ENCODE data around the gene C1QTNF6.

The C1QTNF6 gene

DNA sequence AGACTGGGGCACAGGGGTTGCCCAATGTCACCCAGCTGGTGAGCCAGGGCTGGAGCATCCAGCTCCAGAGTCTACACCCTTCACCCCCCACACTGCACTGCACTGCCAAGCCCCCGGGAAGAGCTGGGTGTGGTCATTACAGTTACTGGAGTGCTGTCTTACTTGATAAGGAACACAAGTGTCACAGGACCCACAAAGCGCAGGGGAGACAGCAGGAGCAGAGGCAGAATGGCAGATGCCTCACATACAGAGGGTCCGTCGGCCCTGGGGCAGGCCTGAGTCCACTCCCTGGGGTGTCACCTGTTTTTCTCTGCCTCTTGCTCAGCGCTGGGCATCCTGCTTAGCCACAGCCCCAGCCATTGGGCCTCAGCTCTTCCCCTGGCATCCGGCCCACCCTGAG, 46.1 kb downstream of the C1QTNF6 start:
- no peak for DNase-seq (ENCODE audit: low read depth)

DNA sequence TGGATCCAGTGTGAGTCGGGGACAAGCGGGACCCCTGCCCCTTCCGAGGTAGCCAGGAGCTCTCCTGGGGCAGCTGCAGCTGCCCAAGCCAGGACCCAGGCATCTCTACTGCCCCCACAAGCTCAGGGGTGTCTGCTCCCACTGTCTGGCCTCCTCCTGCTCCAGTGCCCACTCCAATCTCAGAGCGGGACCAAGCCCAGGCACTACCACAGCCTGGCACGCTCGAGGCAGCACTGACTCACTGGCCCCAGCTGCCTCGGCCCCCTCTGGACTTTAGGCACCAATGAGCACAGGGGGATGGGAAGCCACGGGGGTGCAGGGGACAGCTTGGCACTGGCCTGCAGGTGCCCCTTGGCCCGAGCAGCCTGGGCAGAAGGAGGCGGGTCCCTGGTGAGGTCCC, 46.6 kb downstream of the C1QTNF6 start:
- DNase-seq (ENCODE audit: low read depth), result no peak

DNA sequence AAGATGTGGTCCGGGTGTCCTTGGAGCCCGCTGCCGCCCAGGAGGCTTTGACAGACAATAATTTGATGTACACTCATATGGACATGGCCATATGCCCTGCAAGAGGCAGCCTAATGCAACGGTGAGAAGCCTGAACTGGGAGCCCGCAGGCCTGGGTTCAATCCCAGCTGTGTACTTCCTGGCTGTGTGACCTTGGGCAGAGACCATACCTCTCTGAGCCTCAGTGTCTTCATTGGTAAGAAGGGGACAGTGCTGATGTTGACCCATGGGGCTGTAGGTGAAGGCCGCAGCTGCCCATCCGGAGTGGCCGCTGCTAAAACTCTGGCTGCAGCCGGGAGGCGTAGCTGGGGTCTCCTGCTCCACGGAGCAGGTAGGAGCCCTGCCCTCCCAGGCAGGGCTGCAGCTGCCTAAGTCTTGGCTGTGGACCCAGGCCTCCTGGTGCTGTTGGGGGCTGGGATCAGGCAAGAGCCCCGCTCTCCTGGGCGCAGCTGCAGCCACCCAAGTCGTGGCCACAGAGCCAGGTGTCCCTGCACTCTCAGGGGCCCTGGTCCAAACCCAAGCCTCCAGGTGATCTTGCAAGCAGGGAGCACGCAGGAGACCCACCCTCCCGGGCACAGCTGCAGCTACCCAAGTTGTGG, 47.2 kb downstream of the C1QTNF6 start:
- no peak for DNase-seq (ENCODE audit: low read depth)

- no peak for DNase-seq (ENCODE audit: low read depth)
These were observed 48.3 kb downstream of the C1QTNF6 start for GRCh38 chr22:37139762-37140161.

DNA sequence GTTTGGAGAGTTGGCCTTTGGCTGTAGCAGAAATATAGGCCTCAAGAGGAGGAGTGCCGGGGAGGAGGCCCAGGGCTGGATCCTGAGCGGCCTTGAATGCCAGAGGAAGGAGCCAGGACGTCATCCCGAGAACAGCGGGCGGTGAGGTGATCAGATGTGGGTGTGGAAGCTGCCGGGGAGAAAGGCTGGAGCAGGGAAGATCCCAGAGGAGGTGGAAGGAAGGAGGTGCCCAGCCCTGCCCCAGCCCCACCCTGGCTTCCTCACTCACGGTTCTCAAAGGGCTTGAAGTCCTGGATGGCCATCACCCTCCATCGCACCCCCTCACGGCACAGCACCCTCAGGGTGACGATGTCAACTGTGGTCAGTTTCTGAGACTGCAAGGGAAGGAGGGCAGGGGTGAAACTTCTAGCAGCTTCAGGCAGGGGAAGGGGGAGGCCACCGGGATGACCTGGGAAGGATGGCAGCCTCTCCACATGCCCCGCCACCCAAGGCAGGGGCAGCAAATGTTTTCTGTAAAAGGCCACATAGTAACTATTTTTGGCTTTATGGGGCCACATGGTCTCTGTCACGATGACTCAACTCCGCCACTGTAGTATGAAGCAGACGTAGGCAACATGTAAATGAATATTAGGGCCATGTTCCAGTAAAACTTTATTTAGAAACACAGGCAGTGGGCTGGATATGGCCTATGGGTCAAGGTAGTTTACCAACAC, 49.0 kb downstream of the C1QTNF6 start:
- DNase-seq (ENCODE audit: low read depth), result no peak

DNA sequence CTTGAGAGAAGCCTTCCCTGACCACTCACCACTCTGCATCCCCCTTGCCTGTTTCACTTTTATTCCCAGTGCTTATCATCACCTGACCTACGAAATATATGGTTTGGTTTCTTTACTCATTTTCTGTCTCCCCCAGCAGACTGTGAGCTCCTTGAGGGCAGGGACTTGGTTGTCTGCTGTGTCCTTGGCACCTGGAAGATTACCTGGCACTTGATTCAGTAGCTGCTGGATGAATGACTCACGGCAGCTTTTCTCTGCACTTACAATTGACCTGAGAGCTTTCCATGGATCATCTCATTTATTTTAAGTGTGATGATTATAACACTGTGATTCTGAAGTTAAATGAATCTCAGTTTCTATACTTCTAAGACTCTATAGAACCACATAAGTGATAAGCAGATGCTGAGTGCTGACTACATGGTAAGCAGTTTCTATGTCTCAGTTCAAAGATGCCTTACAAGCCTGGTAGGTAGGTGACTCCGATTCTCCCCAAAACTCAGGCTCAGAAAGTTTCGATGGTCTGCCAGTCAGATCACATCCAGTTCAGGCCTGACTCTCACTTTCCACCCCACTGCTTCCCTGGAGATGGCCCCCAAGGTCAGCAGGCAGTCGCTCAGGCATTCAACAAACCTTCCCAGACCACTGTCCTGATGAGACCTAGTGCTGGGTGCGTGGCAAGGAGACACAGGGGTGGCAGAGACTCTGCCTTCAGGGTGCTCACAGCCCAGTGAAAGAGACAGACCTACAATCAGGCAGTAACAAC, 50.0 kb downstream of the C1QTNF6 start:
- no peak for DNase-seq (ENCODE audit: low read depth)

DNA sequence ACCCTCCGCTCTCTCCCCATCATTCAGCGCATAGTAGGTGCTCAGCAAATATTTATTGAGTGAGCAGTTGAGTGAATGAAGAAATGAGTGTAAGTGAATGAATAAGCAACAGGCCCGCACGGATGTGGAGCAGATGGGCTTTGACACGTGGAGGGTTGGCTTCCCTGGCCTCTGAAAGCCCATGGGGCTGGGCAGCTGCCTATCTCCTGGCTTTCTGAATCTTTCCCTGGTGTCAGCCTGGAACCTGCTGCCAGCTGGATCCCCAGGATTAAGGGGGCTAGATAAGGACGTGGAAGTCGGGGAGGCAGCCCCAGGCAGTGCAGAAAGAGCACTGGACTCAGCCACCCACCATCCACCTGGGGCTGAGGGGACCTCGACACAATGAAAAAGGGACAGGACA, 50.9 kb downstream of the C1QTNF6 start:
- no peak for DNase-seq (ENCODE audit: low read depth)

DNA sequence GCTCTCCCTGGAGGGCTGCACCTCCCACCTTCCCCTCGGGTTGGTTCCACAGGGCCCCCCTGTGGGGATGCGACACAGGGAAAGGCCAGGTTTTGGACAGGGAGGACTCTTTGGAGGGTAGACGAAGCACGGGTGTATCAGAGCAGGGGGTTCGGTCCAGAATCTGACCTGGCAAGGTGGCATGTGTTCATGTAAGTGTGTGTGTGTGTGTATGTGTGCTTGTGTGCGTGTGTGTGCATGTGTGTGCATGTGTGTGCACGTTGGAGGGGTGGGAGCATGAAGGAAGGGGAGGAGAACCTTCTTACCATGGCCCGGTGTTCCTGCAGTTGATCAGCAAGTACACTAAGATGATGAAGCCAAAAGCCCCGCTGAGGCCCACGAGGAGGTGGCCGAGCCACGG, 53.0 kb downstream of the C1QTNF6 start:
- no peak for DNase-seq (ENCODE audit: low read depth)

DNA sequence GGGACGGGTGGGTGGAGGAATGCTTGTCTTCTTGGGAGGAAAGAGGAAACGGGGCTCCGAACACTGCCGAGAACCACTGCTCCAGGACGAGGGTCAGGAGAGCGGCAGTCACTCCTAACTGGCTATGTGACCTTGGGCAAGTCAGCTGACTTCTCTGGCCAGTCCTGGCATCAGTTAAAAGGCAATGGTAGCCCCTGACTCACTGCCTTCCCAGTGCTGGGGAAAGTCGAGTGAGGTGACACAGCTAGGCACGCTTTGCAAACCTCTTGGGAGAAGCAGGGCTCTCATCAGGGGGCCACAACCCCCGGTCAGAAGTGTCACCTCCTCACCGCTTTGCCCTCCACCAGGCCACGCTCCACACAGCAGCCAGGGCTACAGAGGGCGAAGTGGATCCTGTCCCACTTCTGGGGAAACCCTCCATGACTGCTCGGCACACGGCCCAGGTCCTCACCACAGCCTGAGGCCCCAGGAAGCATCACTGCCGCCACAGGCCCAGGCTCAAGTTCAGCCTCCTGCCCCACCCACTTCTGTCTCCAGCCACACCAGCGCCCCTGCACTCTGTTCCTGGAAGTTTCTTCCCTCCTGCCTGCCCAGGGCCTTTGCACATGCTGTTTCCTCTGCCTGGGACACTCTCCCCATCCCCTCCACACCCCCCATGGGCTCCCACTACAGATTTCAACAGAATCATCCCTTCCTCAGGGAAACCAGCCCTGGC, 54.6 kb downstream of the C1QTNF6 start:
- DNase-seq (ENCODE audit: low read depth), result no peak

GRCh38 chr22:37132773-37133172, 55.3 kb downstream of the C1QTNF6 start:
- no peak for DNase-seq (ENCODE audit: low read depth)
